A673 (cell line): Measurements from ENCODE around the gene BTRC.

ENCODE experiments used
- CTCF ChIP-seq: fragments of 300-800, 200-600 bp; sonication (generic); conservative IDR thresholded peaks from 2 replicates; pipeline ENCODE4 v1.5.1; 2017; ENCODE audit warnings: low read depth, mild to moderate bottlenecking, antibody characterized with exemption, low read length, moderate library complexity, mixed read lengths
- EZH2 ChIP-seq: fragments of 200-600 bp; sonication (generic); IDR thresholded peaks from 2 replicates; pipeline ENCODE4 v1.6.1; 2017; ENCODE audit warnings: borderline replicate concordance, low read depth, mild to moderate bottlenecking, mixed read lengths, antibody characterized with exemption, low read length; ENCODE audit not compliant: poor library complexity, severe bottlenecking

GRCh38 chr10:101511938-101512337 lies 158.0 kb downstream of the BTRC start:
- no peak for TF ChIP-seq CTCF
- no peak for TF ChIP-seq EZH2
